Keratinocyte (primary cell): Measurements from ENCODE around the gene MSH2. TPM values are rescaled to one million over a fixed set of nuclear protein-coding genes. Genes with fewer than 3 reads are reported as not detected.

Experiments used
- DNase-seq: peaks from one replicate; pipeline ENCODE4 v3.0.0-alpha.2; 2011; ENCODE audit warnings: low read depth, missing footprints, low spot score
- FAIRE-seq: peaks from 2 replicates; lab custom pipeline; 2011; peaks lifted over from hg19 to GRCh38; lab: Jason Lieb, UNC
- H2AFZ ChIP-seq: 2 replicates; pipeline ENCODE4 v1.6.0; 2012; ENCODE audit warnings: low read length, control low read depth, inconsistent platforms; ENCODE audit not compliant: control insufficient read depth
- H3K27ac ChIP-seq: 2 replicates; pipeline ENCODE4 v1.5.1; 2011; ENCODE audit warnings: low read length; ENCODE audit not compliant: control insufficient read depth, insufficient read depth
- H3K27me3 ChIP-seq: 3 replicates; pipeline ENCODE4 v1.6.0; 2011; ENCODE audit warnings: low read length; ENCODE audit not compliant: control insufficient read depth, insufficient read depth; ENCODE audit errors: extremely low read depth
- H3K36me3 ChIP-seq, 2 experiments: 2 replicates in 1 of 2; 3 replicates in 1 of 2; pipeline ENCODE4 v1.5.1; 2011; ENCODE audit warnings: low read length in 2 of 2, mild to moderate bottlenecking in 1 of 2; ENCODE audit not compliant: control insufficient read depth in 2 of 2, insufficient read depth in 2 of 2; ENCODE audit errors: extremely low read depth in 1 of 2
- H3K4me1 ChIP-seq: 3 replicates; pipeline ENCODE4 v1.5.1; 2011; ENCODE audit warnings: low read length; ENCODE audit not compliant: control insufficient read depth, insufficient read depth; ENCODE audit errors: extremely low read depth
- H3K4me2 ChIP-seq: 3 replicates; pipeline ENCODE4 v1.6.0; 2011; ENCODE audit warnings: low read depth, low read length; ENCODE audit not compliant: control insufficient read depth, insufficient read depth; ENCODE audit errors: extremely low read depth
- H3K4me3 ChIP-seq, 3 experiments: fragments of 200-600 bp in 1 of 3; sonication (generic) in 1 of 3; 2 replicates in 2 of 3; 3 replicates in 1 of 3; pipeline ENCODE4 v1.5.1; 2011 to 2016; ENCODE audit warnings: low read length in 3 of 3, mild to moderate bottlenecking in 3 of 3, control low read depth in 2 of 3, inconsistent platforms in 1 of 3, low read depth in 1 of 3, mixed read lengths in 1 of 3, mixed run types in 1 of 3, moderate library complexity in 1 of 3; ENCODE audit not compliant: control insufficient read depth in 2 of 3, insufficient read depth in 2 of 3; ENCODE audit errors: extremely low read depth in 1 of 3
- H3K79me2 ChIP-seq: 2 replicates; pipeline ENCODE4 v1.6.0; 2012; ENCODE audit warnings: low read length; ENCODE audit not compliant: control insufficient read depth, insufficient read depth
- H3K9ac ChIP-seq: 3 replicates; pipeline ENCODE4 v1.6.0; 2011; ENCODE audit warnings: low read length; ENCODE audit not compliant: control insufficient read depth, insufficient read depth; ENCODE audit errors: extremely low read depth
- H3K9me1 ChIP-seq: 3 replicates; pipeline ENCODE4 v1.6.0; 2011; ENCODE audit warnings: low read length; ENCODE audit not compliant: control insufficient read depth, insufficient read depth; ENCODE audit errors: extremely low read depth
- H3K9me3 ChIP-seq: 2 replicates; pipeline ENCODE4 v1.5.1; 2012; ENCODE audit warnings: low read depth, low read length; ENCODE audit not compliant: control insufficient read depth
- H4K20me1 ChIP-seq: 3 replicates; pipeline ENCODE4 v1.6.0; 2011; ENCODE audit warnings: low read length; ENCODE audit not compliant: control insufficient read depth, insufficient read depth; ENCODE audit errors: extremely low read depth
- EZH2 ChIP-seq: IDR thresholded peaks from one replicate; pipeline ENCODE4 v1.6.1; 2012; ENCODE audit warnings: inconsistent platforms, mild to moderate bottlenecking, low read length, moderate library complexity
- dilution Hi-C: fragments of 300-500 bp; cut with MboI; formaldehyde crosslinking; loops from one replicate; pipeline ENCODE4 v1.7.0; 2020; ENCODE audit warnings: low sequenced_read_pairs; ENCODE audit not compliant: extremely low pct_ligation_motif_present
- polyA plus RNA-seq, 5 experiments: library from polyadenylated mRNA; depleted of rRNA in 3 of 5; stranded (reverse) in 3 of 5; stranded (forward) in 1 of 5; unstranded in 1 of 5; fragments of >200 nt; gene quantifications; 1 replicate in 1 of 5; 2 replicates in 3 of 5; 3 replicates in 1 of 5; pipeline versions ENCODE4 v1.2.1 to v1.2.3, GENCODE V29; 2011 to 2012; ENCODE audit warnings: missing spikeins in 2 of 5, low read depth in 1 of 5, low replicate concordance in 1 of 5
- TF ChIP-seq, protein P1 (sequence below), 3 experiments: IDR thresholded peaks in 1 of 3; conservative IDR thresholded peaks in 1 of 3; optimal IDR thresholded peaks in 1 of 3; 2 replicates in 2 of 3; 3 replicates in 1 of 3; pipeline versions ENCODE3 to v1.5.1; 2011; ENCODE audit warnings: low read length in 3 of 3, mild to moderate bottlenecking in 3 of 3, moderate library complexity in 2 of 3, control low read depth in 1 of 3, inconsistent platforms in 1 of 3; ENCODE audit not compliant: insufficient read depth in 2 of 3; ENCODE audit errors: extremely low read depth in 1 of 3

MSH2 gene
- polyA plus RNA-seq, 1 donor (not counting 4 experiments of a cell fraction or from before 2014, with no cell fraction given), result 16.8 TPM

- dilution Hi-C loops, result no loop called here
- FAIRE-seq, result no peak
- TF ChIP-seq, protein P1, sequence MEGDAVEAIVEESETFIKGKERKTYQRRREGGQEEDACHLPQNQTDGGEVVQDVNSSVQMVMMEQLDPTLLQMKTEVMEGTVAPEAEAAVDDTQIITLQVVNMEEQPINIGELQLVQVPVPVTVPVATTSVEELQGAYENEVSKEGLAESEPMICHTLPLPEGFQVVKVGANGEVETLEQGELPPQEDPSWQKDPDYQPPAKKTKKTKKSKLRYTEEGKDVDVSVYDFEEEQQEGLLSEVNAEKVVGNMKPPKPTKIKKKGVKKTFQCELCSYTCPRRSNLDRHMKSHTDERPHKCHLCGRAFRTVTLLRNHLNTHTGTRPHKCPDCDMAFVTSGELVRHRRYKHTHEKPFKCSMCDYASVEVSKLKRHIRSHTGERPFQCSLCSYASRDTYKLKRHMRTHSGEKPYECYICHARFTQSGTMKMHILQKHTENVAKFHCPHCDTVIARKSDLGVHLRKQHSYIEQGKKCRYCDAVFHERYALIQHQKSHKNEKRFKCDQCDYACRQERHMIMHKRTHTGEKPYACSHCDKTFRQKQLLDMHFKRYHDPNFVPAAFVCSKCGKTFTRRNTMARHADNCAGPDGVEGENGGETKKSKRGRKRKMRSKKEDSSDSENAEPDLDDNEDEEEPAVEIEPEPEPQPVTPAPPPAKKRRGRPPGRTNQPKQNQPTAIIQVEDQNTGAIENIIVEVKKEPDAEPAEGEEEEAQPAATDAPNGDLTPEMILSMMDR (optimal IDR thresholded peaks at IDR 0.05 in 1 of 3, IDR thresholded peaks at IDR 0.05 in 1 of 3, conservative IDR thresholded peaks at IDR 0.05 in 1 of 3; ENCODE audit: extremely low read depth in 1 of 3, insufficient read depth in 2 of 3, low read length in 3 of 3), result no peak
- TF ChIP-seq EZH2, result no peak
Measured at GRCh38 chr2:47388888-47389287, 14.1 kb upstream of the MSH2 start.

DNA sequence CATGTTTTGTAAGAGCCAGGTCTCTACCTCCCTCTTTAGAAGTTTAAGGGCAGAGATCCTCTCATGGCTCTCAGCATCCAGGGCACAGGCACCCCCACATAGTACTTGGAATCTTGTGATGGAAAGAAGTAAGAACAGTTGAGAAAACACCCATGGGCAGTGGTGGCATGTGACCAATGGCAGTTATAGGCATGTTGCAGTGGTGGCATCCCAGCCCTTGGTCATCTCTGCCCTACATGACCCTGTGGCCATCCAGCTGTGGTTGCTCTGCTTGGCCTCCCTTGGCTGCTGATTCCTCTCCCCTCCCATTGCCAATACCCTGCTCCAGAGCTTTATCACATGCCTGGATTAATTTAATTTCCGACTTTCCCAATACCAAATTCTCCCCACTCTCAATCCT lies 13.3 kb upstream of the MSH2 start:
- H3K27me3 ChIP-seq, result no peaks in the 10 kb centered on the region
- no peaks in the 10 kb centered on the region for H3K9me3 ChIP-seq
- no peaks in the 10 kb centered on the region for H3K79me2 ChIP-seq
- FAIRE-seq (no peak), DNase-seq (no peak)
- no peak overlapping the region for H3K4me3 ChIP-seq
- no peaks in the 10 kb centered on the region for H4K20me1 ChIP-seq
- no peak overlapping the region for H3K9ac ChIP-seq
- H3K9me1 ChIP-seq, result no peaks in the 10 kb centered on the region
- no peak overlapping the region for H3K27ac ChIP-seq
- no peak overlapping the region for H3K4me2 ChIP-seq
- dilution Hi-C loops, result no loop called here
- H2AFZ ChIP-seq, result no peak overlapping the region
- H3K36me3 ChIP-seq, result no peaks in the 10 kb centered on the region
- TF ChIP-seq EZH2, result no peak
- TF ChIP-seq, protein P1 (optimal IDR thresholded peaks at IDR 0.05 in 1 of 3, IDR thresholded peaks at IDR 0.05 in 1 of 3, conservative IDR thresholded peaks at IDR 0.05 in 1 of 3; ENCODE audit: extremely low read depth in 1 of 3, insufficient read depth in 2 of 3, low read length in 3 of 3), result no peak
- H3K4me1 ChIP-seq, result no peaks in the 10 kb centered on the region

More at GRCh38 chr2:47388888-47389287, 14.1 kb upstream of the MSH2 start:
- Histone ChIP-seq H3K4me3 (no peak overlapping the region), H3K4me2 (no peak overlapping the region), H4K20me1 (no peaks in the 10 kb centered on the region), H3K79me2 (no peaks in the 10 kb centered on the region), H3K9me1 (no peaks in the 10 kb centered on the region), H2AFZ (no peak overlapping the region), H3K27ac (no peak overlapping the region), H3K4me1 (no peaks in the 10 kb centered on the region), H3K36me3 (no peaks in the 10 kb centered on the region), H3K9me3 (no peaks in the 10 kb centered on the region), H3K9ac (no peak overlapping the region), H3K27me3 (no peaks in the 10 kb centered on the region)
- DNase-seq, result no peak
